Transverse colon (tissue), 4 donors: ENCODE measurements around the gene ULK4.

ENCODE experiments used
- POLR2AphosphoS5 ChIP-seq, 3 donors: sonication (generic); formaldehyde crosslinking; IDR thresholded peaks; one replicate each; pipeline ENCODE4 v1.6.1; 2016; ENCODE audit warnings: antibody characterized with exemption in 3 of 3
- TF ChIP-seq, protein P1 (sequence below), 5 experiments: fragments of 200-600 bp in 3 of 5; fragments of 450-650 bp in 2 of 5; sonication (generic) in 3 of 5; IDR thresholded peaks; 1 replicate in 2 of 5; 2 replicates in 3 of 5; pipeline ENCODE4 v1.5.1; 2016 to 2017; ENCODE audit warnings: antibody characterized with exemption in 5 of 5, inconsistent platforms in 3 of 5, mild to moderate bottlenecking in 2 of 5, moderate library complexity in 1 of 5

- TF ChIP-seq, protein P1, sequence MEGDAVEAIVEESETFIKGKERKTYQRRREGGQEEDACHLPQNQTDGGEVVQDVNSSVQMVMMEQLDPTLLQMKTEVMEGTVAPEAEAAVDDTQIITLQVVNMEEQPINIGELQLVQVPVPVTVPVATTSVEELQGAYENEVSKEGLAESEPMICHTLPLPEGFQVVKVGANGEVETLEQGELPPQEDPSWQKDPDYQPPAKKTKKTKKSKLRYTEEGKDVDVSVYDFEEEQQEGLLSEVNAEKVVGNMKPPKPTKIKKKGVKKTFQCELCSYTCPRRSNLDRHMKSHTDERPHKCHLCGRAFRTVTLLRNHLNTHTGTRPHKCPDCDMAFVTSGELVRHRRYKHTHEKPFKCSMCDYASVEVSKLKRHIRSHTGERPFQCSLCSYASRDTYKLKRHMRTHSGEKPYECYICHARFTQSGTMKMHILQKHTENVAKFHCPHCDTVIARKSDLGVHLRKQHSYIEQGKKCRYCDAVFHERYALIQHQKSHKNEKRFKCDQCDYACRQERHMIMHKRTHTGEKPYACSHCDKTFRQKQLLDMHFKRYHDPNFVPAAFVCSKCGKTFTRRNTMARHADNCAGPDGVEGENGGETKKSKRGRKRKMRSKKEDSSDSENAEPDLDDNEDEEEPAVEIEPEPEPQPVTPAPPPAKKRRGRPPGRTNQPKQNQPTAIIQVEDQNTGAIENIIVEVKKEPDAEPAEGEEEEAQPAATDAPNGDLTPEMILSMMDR (IDR thresholded peaks at IDR 0.05) = no peak
- no peak for TF ChIP-seq POLR2AphosphoS5 (IDR thresholded peaks at IDR 0.05)
Measured at GRCh38 chr3:41490360-41490759, 471.5 kb downstream of the ULK4 start.
